ENCODE data around the gene STX8.

GRCh38 chr17:9544221-9544620 is 31.4 kb downstream of the STX8 start:
- TF ChIP-seq POLR2A (IDR thresholded peaks at IDR 0.05; ENCODE audit: low read depth, low read length), result no peak
- TF ChIP-seq POLR2AphosphoS5 (IDR thresholded peaks at IDR 0.05; ENCODE audit: low read depth, low read length), result no peak

Data from GM12891 (cell line).